K562 (cell line): ENCODE results near the gene ZNF593OS. TPM values are rescaled to one million over a fixed set of nuclear protein-coding genes. Genes with fewer than 3 reads are reported as not detected.

Experiments
- BCOR ChIP-seq: fragments of 450-650 bp; IDR thresholded peaks from 2 replicates; pipeline ENCODE4 v1.6.1; 2016
- BHLHE40 ChIP-seq: IDR thresholded peaks from 2 replicates; pipeline ENCODE4 v1.6.1; 2011; ENCODE audit warnings: low read length, improper control_type of control experiment
- CHD2 ChIP-seq: IDR thresholded peaks from 2 replicates; pipeline ENCODE4 v1.6.1; 2011; ENCODE audit warnings: low read depth, low read length
- CREBBP ChIP-seq: IDR thresholded peaks from one replicate; pipeline ENCODE4 v1.6.1; 2012; ENCODE audit warnings: low read depth, mild to moderate bottlenecking, control low read depth, inconsistent platforms, low read length
- CREM ChIP-seq: IDR thresholded peaks from 2 replicates; pipeline ENCODE4 v1.6.1; 2014; ENCODE audit warnings: antibody characterized with exemption, low read depth
- DLX4 ChIP-seq: fragments of 250-450 bp; sonication (Bioruptor Pico); IDR thresholded peaks from 2 replicates; pipeline ENCODE4 v1.6.1; 2021; ENCODE audit warnings: mild to moderate bottlenecking
- EZH2 ChIP-seq: IDR thresholded peaks from 2 replicates; pipeline ENCODE4 v1.6.1; 2012; ENCODE audit warnings: low read depth, mild to moderate bottlenecking, inconsistent platforms, low read length, borderline replicate concordance
- FOXM1 ChIP-seq, 2 experiments: fragments of 450-650 bp in 1 of 2; sonication (generic) in 1 of 2; formaldehyde crosslinking in 1 of 2; IDR thresholded peaks; 2 replicates each; pipeline versions ENCODE4 v1.6.1 to v1.9.0; 2017 to 2022; ENCODE audit warnings: low read depth in 2 of 2, mild to moderate bottlenecking in 2 of 2, missing genetic modification reagents in 1 of 2, moderate library complexity in 1 of 2
- HDAC1 ChIP-seq, 2 experiments: fragments of 450-650 bp; IDR thresholded peaks; 2 replicates each; pipeline ENCODE4 v1.6.1; 2016 to 2017; ENCODE audit warnings: inconsistent platforms in 1 of 2, mild to moderate bottlenecking in 1 of 2, moderate library complexity in 1 of 2
- HEY1 ChIP-seq: fragments of 250-450 bp; sonication (Bioruptor Pico); IDR thresholded peaks from 2 replicates; pipeline ENCODE4 v1.5.0; 2020; ENCODE audit warnings: mild to moderate bottlenecking, moderate library complexity, borderline replicate concordance
- LEF1 ChIP-seq: fragments of 450-650 bp; IDR thresholded peaks from 2 replicates; pipeline ENCODE4 v1.6.1; 2016; ENCODE audit warnings: mild to moderate bottlenecking
- MEF2D ChIP-seq: conservative IDR thresholded peaks from 2 replicates; pipeline ENCODE4 v1.6.1; 2016; ENCODE audit warnings: low read depth, missing genetic modification characterization, missing compliant biosample characterization
- RAD21 ChIP-seq, 2 experiments: fragments of 250-450 bp in 1 of 2; fragments of 450-650 bp in 1 of 2; sonication (Bioruptor Pico) in 1 of 2; formaldehyde crosslinking in 1 of 2; IDR thresholded peaks in 1 of 2; conservative IDR thresholded peaks in 1 of 2; 2 replicates each; pipeline versions ENCODE4 v1.4.0 to v1.8.0; 2020 to 2022; ENCODE audit warnings: mild to moderate bottlenecking in 2 of 2, moderate library complexity in 1 of 2
- SMARCE1 ChIP-seq: fragments of 450-650 bp; IDR thresholded peaks from 2 replicates; pipeline ENCODE4 v1.7.1; 2016; ENCODE audit warnings: mild to moderate bottlenecking
- SNIP1 ChIP-seq: fragments of 450-650 bp; IDR thresholded peaks from 2 replicates; pipeline ENCODE4 v1.7.1; 2017; ENCODE audit warnings: low read depth, mild to moderate bottlenecking
- SOX6 ChIP-seq: fragments of 450-650 bp; IDR thresholded peaks from 2 replicates; pipeline ENCODE4 v1.6.1; 2014; ENCODE audit warnings: mild to moderate bottlenecking
- TAF7 ChIP-seq: fragments of 450-650 bp; IDR thresholded peaks from 2 replicates; pipeline ENCODE4 v1.6.1; 2016; ENCODE audit warnings: missing genetic modification characterization, missing compliant biosample characterization
- TRIM25 ChIP-seq: fragments of 450-650 bp; IDR thresholded peaks from 2 replicates; pipeline ENCODE4 v1.7.0; 2016; ENCODE audit warnings: borderline replicate concordance
- XRCC5 ChIP-seq: fragments of 200-400 bp; formaldehyde crosslinking; IDR thresholded peaks from 2 replicates; pipeline ENCODE4 v1.6.1; 2017; ENCODE audit warnings: low read depth, mild to moderate bottlenecking, low read length
- ZKSCAN1 ChIP-seq: fragments of 150-350 bp; IDR thresholded peaks from 2 replicates; pipeline ENCODE4 v1.6.1; 2016; ENCODE audit warnings: low read depth, low read length
- ZNF316 ChIP-seq: fragments of 450-650 bp; IDR thresholded peaks from 2 replicates; pipeline ENCODE4 v1.6.1; 2016
- ZNF589 ChIP-seq: fragments of 200-800 bp; sonication (Bioruptor generic); IDR thresholded peaks from 2 replicates; pipeline ENCODE4 v1.6.1; 2016; ENCODE audit warnings: low read depth, missing genetic modification characterization, missing compliant biosample characterization
- ZNF740 ChIP-seq, 3 experiments: fragments of 200-800 bp in 1 of 3; sonication (Bioruptor generic) in 1 of 3; sonication (generic) in 1 of 3; formaldehyde crosslinking in 1 of 3; IDR thresholded peaks; 2 replicates each; pipeline versions ENCODE4 v1.6.1 to v1.8.0; 2016 to 2022; ENCODE audit warnings: mild to moderate bottlenecking in 2 of 3, missing compliant biosample characterization in 2 of 3, missing genetic modification characterization in 2 of 3, missing genetic modification reagents in 1 of 3
- polyA plus RNA-seq, 8 experiments: library from polyadenylated mRNA; depleted of rRNA in 4 of 8; stranded (reverse) in 5 of 8; unstranded in 3 of 8; fragments of >200 nt; fragmentation: Nextera tagmentation in 2 of 8; fragmentation: Illumina TruSeq in 1 of 8; extraction: Ambion mirVana in 2 of 8; extraction: Trizol in 1 of 8; gene quantifications; 2 replicates each; pipeline versions ENCODE4 v1.2.1 to v1.2.3, GENCODE V29; 2011 to 2014; ENCODE audit warnings: inconsistent platforms in 1 of 8, missing spikeins in 1 of 8
- total RNA-seq, 7 experiments: library from RNA; depleted of rRNA in 6 of 7; stranded (reverse); fragments of >200 nt in 6 of 7; fragmentation: Illumina TruSeq in 2 of 7; extraction: Trizol in 2 of 7; gene quantifications; 2 replicates each; pipeline versions ENCODE4 v1.2.1 to v1.2.3, GENCODE V29; 2011 to 2021; ENCODE audit warnings: low replicate concordance in 1 of 7
- TF ChIP-seq, protein P1 (sequence below): fragments of 450-650 bp; IDR thresholded peaks from 2 replicates; pipeline ENCODE4 v1.6.1; 2018; ENCODE audit warnings: mild to moderate bottlenecking, low read depth; ENCODE audit not compliant: partially characterized antibody

The ZNF593OS gene
- total and polyA plus RNA-seq, 9 of the 15 experiments (the other 6 are each of a cell fraction or from before 2014, with no cell fraction given), result 0.24 to 0.27 TPM; not detected in 7

- TF ChIP-seq TRIM25, result 0 out of 2 replicates have a peak, but pooled peaks have one; percentile 71
- TF ChIP-seq RAD21 (CRISPR knock-in tag; conservative IDR thresholded peaks at IDR 0.05 in 1 of 2, IDR thresholded peaks at IDR 0.05 in 1 of 2), result peak in 1 of 2 experiments; percentile 7; a peak in 2 of 4 replicates
- no peak; the same call in 1 of the 2 replicates for TF ChIP-seq EZH2
- peak; percentile 98 for TF ChIP-seq LEF1
- TF ChIP-seq FOXM1 (IDR thresholded peaks at IDR 0.05; ENCODE audit: low read depth), result peak; percentile 100
- peak; percentile 100 for TF ChIP-seq FOXM1 (CRISPR knock-in tag; IDR thresholded peaks at IDR 0.05; ENCODE audit: low read depth)
- TF ChIP-seq, protein P1, sequence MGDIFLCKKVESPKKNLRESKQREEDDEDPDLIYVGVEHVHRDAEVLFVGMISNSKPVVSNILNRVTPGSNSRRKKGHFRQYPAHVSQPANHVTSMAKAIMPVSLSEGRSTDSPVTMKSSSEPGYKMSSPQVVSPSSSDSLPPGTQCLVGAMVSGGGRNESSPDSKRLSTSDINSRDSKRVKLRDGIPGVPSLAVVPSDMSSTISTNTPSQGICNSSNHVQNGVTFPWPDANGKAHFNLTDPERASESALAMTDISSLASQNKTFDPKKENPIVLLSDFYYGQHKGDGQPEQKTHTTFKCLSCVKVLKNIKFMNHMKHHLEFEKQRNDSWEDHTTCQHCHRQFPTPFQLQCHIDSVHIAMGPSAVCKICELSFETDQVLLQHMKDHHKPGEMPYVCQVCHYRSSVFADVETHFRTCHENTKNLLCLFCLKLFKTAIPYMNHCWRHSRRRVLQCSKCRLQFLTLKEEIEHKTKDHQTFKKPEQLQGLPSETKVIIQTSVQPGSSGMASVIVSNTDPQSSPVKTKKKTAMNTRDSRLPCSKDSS, result no peak
- peak; percentile 24; the same call in 1 of the 2 replicates for TF ChIP-seq BCOR
- TF ChIP-seq MEF2D, result peak; percentile 47; the same call in 1 of the 2 replicates
- TF ChIP-seq CREM, result peak; percentile 89
- no peak for TF ChIP-seq DLX4
- TF ChIP-seq TAF7 (tag), result peak; percentile 50; the same call in 1 of the 2 replicates
- TF ChIP-seq SNIP1, result no peak
- TF ChIP-seq XRCC5, result no peak
- TF ChIP-seq ZNF589 (CRISPR knock-in tag), result peak; percentile 48; the same call in 1 of the 2 replicates
- TF ChIP-seq ZKSCAN1, result peak; percentile 78
- TF ChIP-seq CHD2, result peak; percentile 56; the same call in 1 of the 2 replicates
- no peak for TF ChIP-seq CREBBP
- peak; percentile 99 for TF ChIP-seq SOX6
- TF ChIP-seq HDAC1 (IDR thresholded peaks at IDR 0.05), result peak in 1 of 2 experiments; percentile 81; a peak in 3 of 4 replicates
- peak; percentile 86 for TF ChIP-seq ZNF316
- peak; percentile 93 for TF ChIP-seq SMARCE1
- 0 out of 2 replicates have a peak, but pooled peaks have one; percentile 4 for TF ChIP-seq HEY1
- TF ChIP-seq ZNF740 (CRISPR knock-in tag; IDR thresholded peaks at IDR 0.05), result no peak
- peak in 1 of 2 experiments; percentile 44; a peak in 2 of 4 replicates for TF ChIP-seq ZNF740 (tag; IDR thresholded peaks at IDR 0.05)
- peak; percentile 44; the same call in 1 of the 2 replicates for TF ChIP-seq BHLHE40
Measured at GRCh38 chr1:26126321-26127084, 45.1 kb downstream of the ZNF593OS start (continued).
